Measurements from ENCODE around the gene PTGES3. TPM values are rescaled to one million over a fixed set of nuclear protein-coding genes. Genes with fewer than 3 reads are reported as not detected.

PTGES3 gene
- total RNA-seq, 1 donor from 2014 or later: 132 TPM

Other genes starting within 250 kb of the PTGES3 start
- gene TIMELESS, start 238.9 kb downstream of the PTGES3 start, total RNA-seq: 3.2 TPM
- not detected for gene MIP, start 233.6 kb downstream of the PTGES3 start, total RNA-seq
- 3.1 TPM for gene SPRYD4, start 219.7 kb downstream of the PTGES3 start, total RNA-seq
- gene GLS2, start 200.1 kb downstream of the PTGES3 start, total RNA-seq: 0.76 TPM
- 30.2 TPM for gene RBMS2, start 166.5 kb downstream of the PTGES3 start, total RNA-seq
- gene BAZ2A, start 58.0 kb downstream of the PTGES3 start, total RNA-seq: 31.4 TPM
- gene ATP5F1B, start 42.3 kb downstream of the PTGES3 start, total RNA-seq: 3,152 TPM
- 432 TPM for gene NACA, start 37.0 kb upstream of the PTGES3 start, total RNA-seq
- gene PRIM1, start 64.0 kb upstream of the PTGES3 start, total RNA-seq: 5.1 TPM
- gene HSD17B6, start 75.0 kb upstream of the PTGES3 start, total RNA-seq: 0.27 TPM
- gene SDR9C7, start 246.1 kb upstream of the PTGES3 start, total RNA-seq: not detected